ENCODE results near the gene SPTB.

SPTB gene

DNA sequence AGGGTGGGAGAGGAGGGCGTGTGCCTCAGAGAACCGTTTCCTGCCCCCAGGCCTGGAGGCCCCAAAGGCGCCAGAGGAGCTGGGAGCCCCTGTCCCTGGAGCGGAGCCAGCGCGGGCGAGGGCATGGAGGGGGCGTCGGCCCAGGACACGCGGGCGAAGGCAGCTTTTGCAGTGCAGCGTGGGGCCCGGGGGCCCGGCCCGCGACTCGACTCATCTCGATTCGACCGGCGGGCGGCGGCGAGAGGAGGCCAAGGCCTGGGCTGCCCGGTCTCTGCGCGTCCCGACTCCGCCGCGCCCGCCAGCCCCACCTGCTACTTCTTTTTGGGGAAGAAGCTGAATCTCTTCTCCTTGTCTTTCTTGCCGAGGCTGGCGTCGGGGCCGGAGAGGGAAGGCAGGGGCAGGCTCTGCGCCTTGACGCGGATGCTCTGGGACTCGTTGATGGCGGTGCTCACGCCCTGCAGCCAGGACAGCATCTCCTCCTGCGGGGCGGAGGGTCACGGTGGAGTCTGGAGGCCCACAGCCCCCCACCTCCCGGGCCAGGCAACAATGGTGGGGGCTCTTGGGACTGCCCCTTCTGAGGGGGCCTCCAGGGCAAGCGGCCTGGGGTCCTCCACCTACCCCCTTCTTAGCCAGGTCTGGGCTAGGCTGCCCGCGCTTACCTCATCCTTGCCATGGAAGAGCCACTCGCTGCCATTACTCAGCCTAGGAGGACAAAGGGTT lies 130.6 kb downstream of the SPTB start:
- no peak for DNase-seq (ENCODE audit: low spot score)

DNA sequence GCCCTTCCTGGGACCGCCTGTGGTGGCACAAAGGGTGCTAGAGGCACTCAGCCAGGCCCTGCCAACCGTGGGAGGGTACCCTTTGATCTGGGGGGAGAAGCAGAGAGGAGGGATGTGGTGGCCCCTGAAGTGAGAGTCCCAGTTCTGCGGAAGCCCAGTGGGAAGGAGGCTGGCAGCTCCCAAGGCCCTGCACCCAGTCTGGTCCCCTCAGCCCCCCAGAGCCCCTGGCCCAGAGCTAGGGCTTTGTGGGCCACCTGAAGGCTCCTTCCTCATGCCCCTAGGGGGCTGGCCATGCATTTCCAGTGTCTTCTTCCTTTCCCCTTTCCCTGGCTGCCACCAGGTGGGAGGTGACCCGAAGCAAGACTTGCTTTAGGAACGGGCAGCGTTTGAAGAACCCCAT lies 131.2 kb downstream of the SPTB start:
- no peak for DNase-seq (ENCODE audit: low spot score)

DNA sequence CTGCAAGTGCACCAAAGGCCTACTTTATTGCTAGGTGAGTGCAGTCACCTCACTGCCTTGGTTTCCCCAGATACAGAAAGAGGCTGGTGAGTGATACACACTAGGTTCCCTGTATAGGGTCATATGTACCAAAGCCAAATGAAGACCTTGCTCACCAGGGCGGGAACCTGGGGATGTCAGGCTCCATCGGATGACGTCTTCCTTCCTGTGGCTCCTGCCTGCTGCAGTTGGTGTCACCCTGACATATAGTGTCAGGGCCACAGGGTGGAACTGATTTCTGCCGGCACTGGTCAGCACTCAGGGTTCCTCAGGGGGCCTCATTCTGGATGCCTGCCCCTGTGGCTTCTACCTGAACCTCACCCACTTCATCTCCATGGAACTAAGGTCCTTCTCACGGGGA lies 132.4 kb downstream of the SPTB start:
- no peak for DNase-seq (ENCODE audit: low spot score)

DNA sequence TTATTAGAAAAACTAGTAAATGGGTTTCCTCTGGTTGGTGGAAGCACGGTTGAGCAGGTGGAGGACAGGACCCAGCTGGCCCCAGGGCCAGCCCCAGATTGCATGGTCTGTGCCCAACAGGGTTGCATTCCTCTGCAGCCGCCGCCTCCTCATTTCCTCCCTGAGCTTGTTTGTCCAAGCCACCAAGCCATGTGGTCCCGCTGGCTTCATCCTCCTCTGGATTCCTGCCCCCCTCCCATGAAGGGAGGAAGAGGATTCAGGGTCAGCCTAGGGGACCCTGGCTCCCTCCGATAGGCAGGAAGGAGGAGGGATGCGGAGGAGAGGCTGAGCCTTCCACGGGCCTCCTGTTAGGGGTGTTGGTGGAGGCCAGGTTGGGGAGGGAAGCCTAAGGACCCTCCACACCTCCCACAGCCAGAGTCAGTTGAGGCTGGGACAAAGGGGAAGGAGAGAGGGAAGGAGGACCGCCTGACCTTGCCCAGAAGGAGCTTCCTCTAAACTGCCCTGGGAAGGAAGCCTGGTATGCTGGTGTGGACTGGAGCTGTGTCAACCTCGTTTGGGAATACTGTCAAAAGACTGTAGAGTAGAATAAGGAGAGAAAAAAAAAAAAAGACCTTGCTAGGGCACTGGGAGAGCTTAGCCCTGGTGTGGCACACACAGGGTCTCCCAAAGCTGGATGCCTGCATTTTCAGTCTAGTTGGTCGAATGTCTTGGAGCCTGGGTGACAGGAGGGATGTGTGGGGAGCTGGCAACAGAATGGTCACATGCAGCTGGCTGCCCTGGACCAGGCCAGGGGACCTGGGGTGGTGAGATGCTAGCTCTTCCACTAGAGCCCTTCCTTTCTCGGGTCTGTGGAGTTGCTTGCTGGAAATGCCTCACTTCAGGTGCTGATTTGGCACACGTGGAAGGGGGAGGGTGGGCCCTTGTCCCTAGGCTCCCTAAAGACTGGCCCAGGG lies 133.1 kb downstream of the SPTB start:
- no peak for DNase-seq (ENCODE audit: low spot score)

DNA sequence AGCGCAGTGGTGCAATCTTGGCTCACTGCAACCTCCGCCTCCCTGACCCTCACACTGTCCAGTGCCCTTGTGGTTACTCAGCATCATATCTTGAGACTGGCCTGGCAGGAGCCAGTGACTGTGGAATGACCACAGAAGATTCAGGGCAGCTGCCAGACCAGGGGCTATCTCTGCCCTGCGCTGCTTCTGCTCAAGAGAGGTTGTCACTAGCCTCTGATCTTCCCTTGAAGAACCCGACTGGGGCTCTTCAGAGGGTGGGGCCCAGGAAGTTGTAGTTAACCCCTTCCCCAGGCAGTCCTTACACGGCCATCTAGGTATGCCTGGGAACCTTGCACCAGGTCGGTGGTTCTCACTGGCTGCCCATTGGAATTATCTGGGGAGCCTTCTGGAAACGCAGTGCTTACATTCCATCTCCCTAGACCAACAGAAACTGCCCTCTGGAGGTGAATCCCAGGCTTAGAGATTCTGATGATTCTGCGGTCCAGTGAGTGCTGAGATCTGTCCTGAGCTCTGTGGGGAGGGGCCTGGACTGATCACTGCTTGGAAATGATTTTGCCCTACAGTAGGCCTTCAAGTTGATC lies 134.1 kb downstream of the SPTB start:
- no peak for DNase-seq (ENCODE audit: low spot score)

DNA sequence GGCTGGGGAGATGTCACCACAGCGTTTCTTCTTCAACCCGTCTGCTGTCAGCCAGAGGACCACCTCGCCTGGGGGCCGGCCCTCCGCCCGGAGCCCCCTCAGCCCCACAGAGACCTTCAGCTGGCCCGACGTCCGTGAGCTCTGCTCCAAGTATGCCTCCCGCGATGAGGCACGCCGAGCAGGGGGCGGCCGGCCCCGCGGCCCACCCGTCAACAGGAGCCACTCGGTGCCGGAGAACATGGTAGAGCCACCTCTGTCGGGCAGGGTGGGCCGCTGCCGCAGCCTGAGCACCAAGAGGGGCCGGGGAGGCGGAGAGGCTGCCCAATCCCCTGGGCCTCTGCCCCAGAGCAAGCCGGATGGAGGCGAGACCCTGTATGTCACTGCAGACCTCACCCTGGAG lies 136.6 kb downstream of the SPTB start:
- DNase-seq (ENCODE audit: low spot score) = no peak

DNA sequence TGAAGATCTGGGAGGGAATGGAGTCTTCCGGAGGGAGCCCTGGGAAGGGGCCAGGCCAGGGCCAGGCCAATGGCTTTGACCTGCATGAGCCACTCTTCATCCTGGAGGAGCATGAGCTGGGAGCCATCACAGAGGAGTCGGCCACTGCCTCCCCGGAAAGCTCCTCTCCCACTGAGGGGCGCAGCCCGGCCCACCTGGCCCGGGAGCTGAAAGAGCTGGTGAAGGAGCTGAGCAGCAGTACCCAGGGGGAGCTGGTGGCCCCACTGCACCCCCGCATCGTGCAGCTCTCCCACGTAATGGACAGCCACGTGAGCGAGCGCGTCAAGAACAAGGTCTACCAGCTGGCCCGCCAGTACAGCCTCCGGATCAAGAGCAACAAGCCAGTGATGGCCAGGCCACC lies 137.7 kb downstream of the SPTB start:
- DNase-seq (ENCODE audit: low spot score) = no peak

DNA sequence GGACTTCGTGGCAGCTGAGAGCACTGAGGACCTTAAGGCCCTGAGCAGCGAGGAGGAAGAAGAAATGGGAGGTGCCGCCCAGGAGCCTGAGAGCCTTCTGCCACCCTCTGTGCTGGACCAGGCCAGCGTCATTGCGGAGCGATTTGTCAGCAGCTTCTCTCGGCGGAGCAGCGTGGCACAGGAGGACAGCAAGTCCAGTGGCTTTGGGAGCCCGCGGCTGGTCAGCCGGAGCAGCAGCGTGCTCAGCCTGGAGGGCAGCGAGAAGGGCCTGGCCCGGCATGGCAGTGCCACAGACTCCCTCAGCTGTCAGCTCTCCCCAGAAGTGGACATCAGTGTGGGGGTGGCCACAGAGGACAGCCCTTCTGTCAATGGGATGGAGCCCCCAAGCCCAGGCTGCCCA lies 138.5 kb downstream of the SPTB start:
- DNase-seq (ENCODE audit: low spot score) = no peak

DNA sequence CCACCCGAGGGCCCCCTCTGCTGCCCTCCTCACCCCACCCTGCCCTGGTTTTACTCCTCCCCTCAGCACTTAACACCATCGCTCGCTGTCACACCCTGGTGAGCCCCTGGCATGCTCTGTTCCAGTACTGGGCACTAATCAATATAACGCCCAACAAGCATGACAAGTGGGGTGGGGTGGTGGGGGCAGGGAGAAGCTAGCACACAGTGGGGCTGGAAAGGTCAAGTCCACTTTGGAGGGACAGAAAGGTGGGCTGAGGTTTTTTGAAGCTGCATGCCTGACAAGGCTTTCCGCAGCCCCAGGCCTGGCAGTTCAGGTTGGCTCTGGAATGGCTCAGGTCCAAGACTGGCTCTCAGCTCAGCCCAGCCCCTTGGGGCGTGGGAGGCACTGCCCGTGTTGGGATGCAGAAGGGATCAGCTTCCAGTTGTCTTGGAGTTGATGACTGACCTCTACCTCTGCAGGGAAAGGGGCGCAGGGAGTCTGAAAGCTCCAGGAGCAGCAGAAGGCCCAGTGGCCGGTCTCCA lies 141.4 kb downstream of the SPTB start:
- no peak for DNase-seq (ENCODE audit: low spot score)

DNA sequence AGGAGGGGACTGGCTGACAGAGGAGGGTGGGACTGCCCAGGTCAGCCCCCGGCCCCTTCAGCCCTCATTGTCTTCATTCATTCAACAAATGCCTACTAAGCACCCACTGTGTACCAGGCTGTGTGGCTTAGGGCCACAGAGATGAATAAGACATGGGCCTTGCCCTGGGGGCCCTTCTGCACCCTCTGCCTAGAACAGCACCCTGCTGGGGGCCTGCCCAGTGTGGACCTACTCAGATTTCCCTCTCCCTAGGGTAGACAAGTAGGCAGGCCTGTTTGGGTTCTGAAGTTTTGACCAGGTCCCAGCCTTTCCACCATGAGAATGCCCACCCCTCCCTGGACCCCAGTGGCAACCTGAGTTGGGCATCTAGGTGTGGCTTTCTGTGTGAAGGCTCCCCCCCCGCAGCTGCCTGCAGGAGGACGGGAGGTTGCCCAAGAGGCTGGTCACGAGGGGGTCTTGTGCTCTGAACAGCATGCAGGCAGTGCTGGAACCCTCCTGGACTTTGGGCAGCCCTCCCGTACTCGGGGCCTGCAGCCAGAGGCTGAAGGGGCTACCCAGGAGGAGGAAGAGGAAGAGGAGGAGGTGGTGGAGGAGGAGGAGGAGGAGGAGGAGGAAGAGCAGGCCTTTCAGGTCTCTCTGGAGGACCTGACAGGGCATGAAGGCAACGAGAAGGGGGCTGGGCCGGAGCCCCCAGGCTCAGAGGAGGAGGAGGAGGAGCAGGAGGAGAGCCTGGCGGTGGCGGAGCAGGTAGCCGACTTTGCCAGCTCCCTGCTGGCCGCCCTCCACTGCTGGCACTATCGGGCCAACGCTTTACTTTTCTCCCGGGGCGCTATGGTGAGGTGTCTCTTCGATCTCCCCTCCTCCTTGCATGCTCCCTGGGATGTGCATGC lies 142.1 kb downstream of the SPTB start:
- no peak for DNase-seq (ENCODE audit: low spot score)

DNA sequence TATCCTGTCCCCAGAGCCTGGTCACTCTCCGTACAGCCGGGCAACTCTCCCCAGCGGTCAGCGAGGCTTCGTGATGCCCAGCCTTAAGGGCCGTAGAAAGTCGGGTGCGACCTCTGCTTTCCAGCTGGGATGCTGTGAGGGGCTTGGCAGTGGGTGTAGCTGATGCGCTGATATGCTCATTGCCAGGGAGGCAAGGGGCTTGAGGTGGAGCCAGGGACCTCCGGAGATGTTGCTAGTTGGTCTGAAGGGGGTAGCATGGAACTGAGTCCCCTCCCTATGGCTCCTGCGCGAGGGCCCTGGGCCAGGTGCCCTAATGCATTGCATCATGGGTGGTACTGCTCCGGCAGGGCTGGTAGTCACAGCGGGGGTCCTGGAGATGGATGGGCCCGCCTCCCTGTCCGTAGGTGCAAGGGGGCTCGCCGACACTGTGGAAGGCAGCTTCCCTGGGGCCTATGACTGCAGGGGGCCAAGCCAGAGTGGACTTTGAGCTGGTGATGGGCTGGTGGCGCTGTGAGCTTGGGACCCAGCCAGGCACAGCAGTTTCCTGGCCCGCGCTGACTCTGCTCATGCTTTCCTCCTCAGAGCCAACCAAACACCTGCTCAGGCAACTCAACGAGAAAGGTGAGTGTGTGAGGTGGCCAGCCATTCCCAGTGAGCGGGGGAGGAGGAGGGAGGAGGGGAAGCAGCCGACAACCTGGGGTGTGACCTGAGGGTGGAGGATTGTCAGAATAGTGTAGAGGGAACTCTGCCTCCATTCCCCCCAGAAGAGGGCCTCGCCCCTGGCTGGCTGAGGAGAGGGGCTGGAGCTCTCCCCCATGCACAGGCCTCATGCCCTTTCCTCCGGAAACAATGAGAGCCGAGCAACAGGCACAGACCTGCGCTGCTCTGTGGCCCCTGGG lies 143.2 kb downstream of the SPTB start:
- no peak for DNase-seq (ENCODE audit: low spot score)

DNA sequence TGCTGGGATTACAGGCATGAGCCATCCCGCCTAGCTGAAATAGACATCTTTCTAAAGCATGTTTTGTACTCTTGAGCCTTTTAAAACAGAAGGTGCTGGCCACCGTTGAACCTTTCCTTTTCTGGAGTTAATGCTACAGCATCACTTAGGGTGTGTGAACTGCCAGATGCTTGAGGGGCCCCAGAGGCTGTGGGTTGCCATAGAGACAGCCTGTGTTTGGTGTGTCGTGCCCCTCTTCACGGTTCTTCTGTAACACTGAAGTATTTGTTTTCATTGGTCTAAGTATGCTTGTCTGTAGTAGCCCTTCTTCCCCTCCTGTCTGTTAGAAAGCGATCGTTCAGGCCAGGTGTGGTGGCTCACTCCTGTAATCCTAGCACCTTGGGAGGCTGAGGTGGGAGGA lies 144.7 kb downstream of the SPTB start:
- no peak for DNase-seq (ENCODE audit: low spot score)

DNA sequence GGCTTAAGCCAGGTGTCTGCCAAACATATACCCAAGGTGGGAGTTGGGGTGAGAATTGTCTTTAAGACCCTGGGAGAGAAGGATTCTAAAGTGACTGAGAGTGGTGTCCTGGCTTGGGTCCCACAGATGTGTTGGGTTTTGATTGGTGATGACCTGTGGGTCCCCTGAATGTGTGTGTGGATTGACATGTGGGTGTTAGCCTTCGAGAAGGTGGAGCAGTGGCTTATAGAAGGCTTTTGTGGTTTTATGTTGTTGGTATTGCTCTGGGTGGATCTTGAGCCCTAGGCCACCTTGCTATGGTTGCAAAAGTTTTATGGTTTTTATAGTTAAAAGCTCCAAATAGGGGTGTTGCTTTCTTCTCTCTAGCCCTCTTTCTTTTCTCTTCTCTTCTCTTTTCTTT lies 145.8 kb downstream of the SPTB start:
- no peak for DNase-seq (ENCODE audit: low spot score)

DNA sequence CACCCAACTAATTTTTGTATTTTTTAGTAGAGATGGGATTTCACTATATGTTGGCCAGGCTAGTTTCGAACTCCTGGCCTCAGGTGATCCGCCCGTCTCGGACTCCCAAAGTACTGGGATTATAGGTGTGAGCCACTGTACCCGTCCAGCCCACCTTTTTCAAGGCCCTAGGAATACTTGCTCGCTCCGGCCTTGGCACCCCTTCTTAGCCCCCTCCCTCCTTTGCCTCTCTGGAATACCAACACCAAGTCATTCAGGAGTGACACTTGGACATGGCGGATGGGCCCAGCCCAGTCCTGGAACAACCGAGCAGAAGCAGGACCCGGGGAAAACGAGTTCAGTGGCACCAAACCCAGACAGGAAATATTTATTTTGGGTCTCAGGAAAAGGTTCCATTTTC lies 146.4 kb downstream of the SPTB start:
- DNase-seq (ENCODE audit: low spot score) = no peak

DNA sequence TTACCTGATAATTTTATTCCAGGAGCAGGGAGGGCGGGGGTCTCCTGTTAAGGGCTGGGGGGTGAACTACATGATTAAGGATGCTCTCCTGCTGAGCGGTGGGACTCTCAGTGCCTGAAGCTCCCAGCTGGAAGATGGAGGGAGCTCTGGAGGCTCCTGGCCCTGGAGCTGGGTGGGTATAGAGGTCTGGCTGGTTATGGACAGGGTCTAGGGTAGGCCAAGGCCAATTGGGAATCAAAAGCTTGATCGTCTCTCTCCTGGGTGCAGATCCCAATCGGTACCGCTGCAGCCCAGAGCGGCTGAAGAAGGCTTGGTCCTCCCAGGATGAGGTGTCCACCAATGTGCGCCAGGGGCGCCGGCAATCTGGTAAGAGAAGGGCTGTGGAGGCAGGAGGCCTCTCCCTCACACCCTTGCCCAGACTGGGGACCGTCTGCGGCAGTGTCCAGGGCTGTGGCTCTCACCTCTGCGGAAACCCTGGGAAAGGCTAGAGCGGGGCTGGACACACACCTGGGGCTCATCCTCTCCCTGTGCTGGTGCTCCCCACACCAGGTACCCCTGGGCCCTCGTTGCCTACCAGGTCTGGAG lies 147.1 kb downstream of the SPTB start:
- DNase-seq (ENCODE audit: low spot score) = no peak

DNA sequence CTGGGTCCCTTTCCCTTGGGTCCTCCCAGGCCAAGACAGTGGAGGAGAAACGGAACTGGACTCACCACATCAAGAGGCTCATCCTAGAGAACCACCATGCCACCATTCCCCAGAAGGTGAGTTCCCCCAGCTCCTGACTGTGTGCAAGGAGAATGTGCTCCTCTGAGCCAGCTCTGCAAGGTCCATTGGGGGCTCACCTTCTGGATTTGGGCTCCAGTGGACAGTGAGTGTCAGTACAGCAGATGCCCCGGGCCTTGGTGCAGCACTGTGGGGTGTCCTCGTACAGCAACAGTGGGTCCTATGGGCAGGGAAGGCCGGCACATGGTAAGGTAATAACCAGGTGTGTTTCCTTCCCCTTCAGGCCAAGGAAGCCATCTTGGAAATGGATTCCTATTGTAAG lies 147.6 kb downstream of the SPTB start:
- no peak for DNase-seq (ENCODE audit: low spot score)

DNA sequence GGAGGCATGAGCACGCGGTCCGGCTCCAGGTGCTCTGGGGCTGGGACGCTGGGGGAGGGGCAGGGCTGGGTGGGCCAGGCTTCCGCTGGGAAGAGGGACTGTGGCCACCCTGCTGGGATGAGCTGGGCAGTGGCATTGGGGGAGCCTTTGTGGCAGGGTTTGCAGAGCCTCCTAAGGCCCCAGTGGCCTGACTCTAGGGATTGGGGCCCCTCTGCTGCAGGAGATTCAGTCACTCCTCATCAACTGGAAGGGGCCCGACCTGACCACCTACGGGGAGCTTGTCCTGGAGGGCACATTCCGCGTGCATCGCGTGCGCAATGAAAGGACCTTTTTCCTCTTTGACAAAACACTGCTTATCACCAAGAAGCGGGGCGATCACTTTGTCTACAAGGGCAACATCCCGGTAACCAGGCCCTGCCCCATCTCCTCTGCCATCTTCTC lies 148.5 kb downstream of the SPTB start:
- DNase-seq (ENCODE audit: low spot score) = no peak

DNA sequence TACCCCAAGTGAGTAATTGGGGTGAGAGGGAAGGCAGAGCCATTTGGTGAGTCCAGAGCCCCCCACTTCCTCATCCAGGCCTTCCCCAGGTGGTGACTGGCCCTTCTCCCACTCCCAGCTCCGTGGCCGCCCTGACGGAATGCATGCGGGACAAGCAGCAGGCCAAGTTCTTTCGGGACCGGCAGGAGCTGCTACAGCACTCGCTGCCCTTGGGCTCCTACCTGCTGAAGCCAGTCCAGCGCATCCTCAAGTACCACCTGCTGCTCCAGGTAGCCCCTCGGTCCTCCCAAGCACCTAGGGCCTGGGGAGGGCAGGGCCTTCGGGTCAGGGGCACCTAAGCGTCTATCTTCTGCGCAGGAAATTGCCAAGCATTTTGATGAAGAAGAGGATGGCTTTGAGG lies 149.0 kb downstream of the SPTB start:
- no peak for DNase-seq (ENCODE audit: low spot score)

DNA sequence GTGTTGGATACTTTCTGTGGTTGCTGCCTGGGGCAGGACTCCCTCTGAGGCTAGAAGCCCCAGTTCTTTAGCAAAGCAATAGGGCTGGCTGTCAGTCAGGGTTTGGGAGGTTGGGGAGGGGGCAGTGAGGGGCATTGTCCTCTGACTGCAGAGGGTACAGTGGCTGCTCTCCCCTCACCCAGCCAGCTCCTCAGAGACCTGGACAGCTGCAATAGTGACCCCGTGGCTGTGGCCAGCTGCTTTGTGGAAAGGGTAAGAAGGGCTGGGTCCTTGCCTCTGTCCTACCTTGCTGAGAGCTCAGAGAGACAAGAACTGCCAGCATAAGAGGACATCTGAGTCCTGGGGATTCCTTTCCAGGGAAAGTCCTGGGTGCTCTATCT lies 149.7 kb downstream of the SPTB start:
- DNase-seq (ENCODE audit: low spot score) = no peak

DNA sequence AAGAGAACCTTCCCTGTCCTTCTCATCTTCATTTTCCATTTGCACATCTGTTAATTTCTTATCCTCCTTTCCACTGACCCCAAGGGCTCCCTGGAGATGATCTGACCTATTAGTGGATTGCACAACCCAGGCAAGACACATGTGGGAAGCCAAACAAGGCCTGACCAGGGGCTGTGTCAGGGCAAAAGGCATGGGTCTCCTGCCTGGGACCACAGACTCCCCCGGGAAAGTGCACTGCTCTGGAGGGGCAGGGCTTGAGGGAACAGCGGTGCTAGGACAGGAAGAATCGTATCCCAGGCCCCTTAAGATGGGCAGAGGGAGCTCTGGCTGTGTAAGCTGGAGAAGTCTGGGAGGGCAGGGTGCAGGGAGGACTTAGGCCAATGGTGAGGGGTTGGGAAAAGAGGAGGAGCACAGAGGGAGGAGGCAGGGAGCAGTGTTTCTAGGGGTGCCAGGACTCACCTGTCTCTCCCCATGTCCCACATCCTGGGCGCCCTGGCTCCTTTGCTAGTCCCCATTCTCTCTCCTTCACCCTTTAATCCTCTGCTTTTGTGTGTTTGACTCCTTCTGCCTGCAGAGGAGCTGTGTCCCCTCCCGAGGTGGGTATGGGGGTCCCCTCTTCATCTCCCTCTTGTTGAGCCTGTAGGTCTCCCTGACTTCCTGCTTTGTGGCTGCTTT lies 150.2 kb downstream of the SPTB start:
- DNase-seq (ENCODE audit: low spot score) = no peak

Data from NAMALWA (cell line).